HG03558 (cell line): ENCODE results near the gene TRPC4.

Experiments used
- ATAC-seq: cut with Tn5 transposase; IDR thresholded peaks from one replicate; pipeline ENCODE4 v1.9.1; 2021; ENCODE audit warnings: moderate number of reproducible peaks; ENCODE audit not compliant: unreplicated experiment; ENCODE audit errors: extremely low read depth

Gene TRPC4

DNA sequence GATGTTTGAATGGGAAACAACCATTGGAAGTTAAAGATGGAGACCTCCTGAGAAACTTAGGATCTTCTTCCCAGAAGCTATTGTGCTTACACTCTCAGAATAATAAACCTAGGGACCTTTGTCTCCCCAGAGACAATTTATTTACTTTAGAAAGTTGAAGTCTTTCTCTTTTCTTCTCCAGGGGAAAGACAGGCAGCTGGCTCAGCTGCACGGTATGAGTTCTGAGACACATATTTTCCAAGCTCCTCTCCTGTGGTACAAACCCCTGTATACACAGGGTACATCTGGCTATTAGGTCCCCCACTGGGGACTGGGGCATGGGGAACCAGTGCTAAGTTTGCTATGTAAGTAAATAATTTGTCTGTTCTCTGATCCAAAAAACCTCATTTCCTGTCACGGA lies 203.5 kb downstream of the TRPC4 start:
- ATAC-seq: no peak

- ATAC-seq: no peak
Measured at GRCh38 chr13:37665420-37665819, 204.2 kb downstream of the TRPC4 start.

DNA sequence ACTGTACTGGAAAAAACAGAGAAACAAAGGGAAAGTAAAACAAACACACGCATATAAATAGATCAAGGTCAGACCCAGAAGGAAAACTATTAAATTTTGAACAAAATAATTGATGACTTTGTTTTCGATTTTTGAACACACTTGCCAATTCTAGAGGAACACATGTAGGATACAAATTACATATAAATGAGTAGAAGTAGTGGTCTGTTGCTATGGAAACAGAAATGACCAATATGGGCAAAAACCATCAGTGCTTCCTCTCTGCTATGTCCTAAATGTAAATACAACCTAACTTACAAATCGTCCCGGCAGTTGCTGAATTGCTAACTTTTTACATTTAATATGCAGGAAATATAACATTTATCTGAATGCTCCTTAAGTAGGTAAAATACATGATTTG lies 205.8 kb downstream of the TRPC4 start:
- no peak for ATAC-seq

- ATAC-seq: no peak
Measured at GRCh38 chr13:37662624-37663023, 206.9 kb downstream of the TRPC4 start.

GRCh38 chr13:37657956-37658355 lies 211.6 kb downstream of the TRPC4 start:
- ATAC-seq: no peak

GRCh38 chr13:37657134-37657533 lies 212.4 kb downstream of the TRPC4 start:
- ATAC-seq: no peak

DNA sequence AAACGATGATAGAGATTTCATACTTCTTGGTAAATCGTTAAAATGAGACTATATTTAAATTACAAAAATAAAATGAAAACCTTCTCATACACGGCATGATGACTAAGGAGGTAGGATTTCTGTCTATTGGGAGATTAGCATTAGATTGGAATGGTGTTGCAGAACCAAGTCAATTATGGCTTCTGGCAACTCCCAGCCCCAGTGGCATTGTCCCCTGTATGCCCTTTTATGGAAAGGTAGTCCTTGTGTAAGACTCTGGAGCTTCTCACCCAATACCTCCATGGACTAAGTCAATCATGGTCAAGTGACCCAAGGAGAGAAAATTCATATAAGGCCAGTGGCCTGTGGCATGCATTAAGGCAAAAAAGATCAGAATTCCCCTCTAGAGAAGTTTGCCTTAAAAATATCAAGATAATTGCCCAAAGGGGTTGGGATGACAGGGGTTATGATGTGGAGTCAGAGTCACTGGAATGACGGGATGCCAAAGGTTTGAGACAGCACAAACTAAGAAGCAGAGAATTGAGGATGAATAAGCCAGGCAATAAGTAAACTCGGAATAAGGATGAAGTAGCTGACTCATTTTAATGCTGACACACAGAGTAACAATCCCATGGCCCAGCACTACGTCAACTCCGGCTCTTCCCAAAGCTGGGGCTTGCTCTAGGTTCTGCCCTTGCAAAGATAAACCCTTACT lies 213.2 kb downstream of the TRPC4 start:
- no peak for ATAC-seq

DNA sequence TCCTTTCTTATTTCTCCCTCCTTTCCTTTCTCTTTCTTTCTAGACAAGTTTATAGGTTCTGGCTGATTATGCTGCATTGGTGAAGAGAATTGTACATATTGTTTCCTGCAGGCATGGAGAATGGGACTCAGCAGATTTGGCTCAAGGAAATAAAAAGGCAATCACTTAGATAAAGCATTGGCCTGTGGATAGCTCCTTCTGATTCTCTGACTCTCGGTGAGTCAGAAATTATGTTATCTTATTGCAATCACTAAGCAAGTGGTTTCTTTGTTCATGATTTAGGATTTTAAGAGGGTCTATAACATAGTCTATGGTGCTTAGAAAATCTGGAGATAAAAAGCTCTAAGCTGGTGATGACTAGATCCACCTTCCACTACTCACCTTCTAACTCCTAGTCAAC lies 217.0 kb downstream of the TRPC4 start:
- ATAC-seq: no peak

- ATAC-seq: no peak
Measured at GRCh38 chr13:37651891-37652290, 217.7 kb downstream of the TRPC4 start.

DNA sequence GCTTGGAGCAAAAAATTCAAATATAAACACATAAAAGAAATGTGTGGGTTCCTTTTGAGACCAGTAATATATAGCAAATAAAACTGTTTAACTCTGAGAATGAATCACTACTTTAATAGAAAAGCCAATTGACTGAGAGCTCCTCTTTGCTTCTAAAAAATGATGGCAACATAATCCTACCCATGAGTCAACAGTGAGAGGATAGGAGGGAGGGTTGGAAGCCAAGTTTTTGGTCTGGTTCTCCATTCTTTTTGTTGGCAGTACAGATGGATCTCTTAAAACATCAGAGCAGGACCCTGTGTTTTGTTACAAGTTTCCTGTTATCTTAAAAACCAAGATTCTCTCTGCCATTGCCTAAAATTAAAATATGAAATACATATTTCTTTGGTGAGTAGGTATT lies 221.0 kb downstream of the TRPC4 start:
- ATAC-seq: no peak

GRCh38 chr13:37647031-37647650 lies 222.4 kb downstream of the TRPC4 start:
- ATAC-seq: no peak

- ATAC-seq: no peak
Measured at GRCh38 chr13:37646531-37646930, 223.0 kb downstream of the TRPC4 start.

GRCh38 chr13:37645181-37645740 lies 224.3 kb downstream of the TRPC4 start:
- ATAC-seq: no peak

- no peak for ATAC-seq
Measured at GRCh38 chr13:37641391-37641790, 228.2 kb downstream of the TRPC4 start.

GRCh38 chr13:37640499-37640898 lies 229.1 kb downstream of the TRPC4 start:
- ATAC-seq: no peak

DNA sequence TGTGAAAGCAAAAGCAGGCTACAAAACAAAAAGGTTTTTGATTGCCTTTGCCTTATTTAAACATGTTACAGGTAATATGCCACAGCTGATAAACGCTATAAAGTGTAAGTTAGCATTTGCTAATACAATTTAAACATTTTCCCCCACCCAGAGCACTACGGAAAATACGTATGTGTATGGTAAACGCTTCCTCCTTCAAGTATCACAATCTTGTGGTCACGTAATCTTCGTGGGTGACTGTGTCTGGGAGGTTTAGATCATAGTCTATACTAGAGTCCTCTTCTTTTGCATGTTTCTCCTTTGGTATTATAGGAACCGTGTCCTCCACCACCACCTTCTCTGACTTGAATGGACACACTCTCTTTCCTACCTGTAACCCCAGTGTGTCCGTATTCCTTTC lies 232.9 kb downstream of the TRPC4 start:
- no peak for ATAC-seq

DNA sequence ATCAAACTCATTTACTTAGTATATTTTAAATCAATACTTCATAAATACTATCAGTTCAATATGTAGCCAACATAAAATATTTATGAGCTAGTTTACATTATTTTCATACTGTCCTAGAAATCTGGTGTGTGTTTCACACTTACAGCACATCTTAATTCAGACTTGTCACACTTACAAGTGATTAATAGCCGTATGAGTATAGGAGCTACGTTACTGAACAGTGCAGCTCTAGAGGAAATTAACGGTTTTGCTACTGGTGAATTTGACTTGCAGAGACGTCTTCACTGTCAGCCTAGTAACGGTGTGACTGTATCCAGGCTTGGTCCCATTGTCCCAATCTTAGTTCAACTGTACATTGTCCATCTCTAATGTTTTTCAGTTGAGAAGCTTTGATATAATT lies 237.3 kb downstream of the TRPC4 start:
- no peak for ATAC-seq

GRCh38 chr13:37627428-37627827 lies 242.1 kb downstream of the TRPC4 start:
- ATAC-seq: no peak

DNA sequence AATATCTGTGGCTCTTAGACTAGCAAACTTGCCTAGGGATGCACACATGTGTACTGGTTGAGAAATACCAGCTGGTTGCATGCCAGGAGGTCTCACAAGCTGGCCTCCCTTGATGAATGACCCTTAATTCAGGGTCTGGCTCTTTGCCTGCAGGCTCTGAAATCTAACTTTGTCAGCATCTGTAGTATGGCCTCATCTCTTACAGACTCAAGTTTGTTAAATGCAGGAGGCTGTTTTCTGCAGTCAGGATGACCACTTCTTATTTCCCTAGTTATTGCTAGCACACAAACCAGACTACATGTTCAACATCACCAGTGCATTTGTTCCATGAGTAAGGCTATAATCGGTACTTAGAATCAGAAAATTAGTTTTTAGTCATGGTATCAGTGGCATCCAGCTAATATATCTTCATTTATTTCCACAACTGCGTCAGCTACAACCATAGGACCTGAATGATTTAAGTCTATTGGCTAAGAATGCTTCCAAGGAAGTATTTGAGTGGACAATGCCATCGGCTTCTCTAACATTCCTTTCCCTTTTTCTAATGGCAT lies 247.7 kb downstream of the TRPC4 start:
- ATAC-seq: no peak

GRCh38 chr13:37618554-37618953 lies 251.0 kb downstream of the TRPC4 start:
- no peak for ATAC-seq

GRCh38 chr13:37617173-37617572 lies 252.4 kb downstream of the TRPC4 start:
- ATAC-seq: no peak

GRCh38 chr13:37616131-37616530 lies 253.4 kb downstream of the TRPC4 start:
- no peak for ATAC-seq
